H1 (cell line): ENCODE results near the gene ADAMTS9. TPM values are rescaled to one million over a fixed set of nuclear protein-coding genes. Genes with fewer than 3 reads are reported as not detected.

Experiments used
- CTCF ChIA-PET: fragments of 300-600 bp; sonication (Branson Sonifier 250); formaldehyde crosslinking; loops from one replicate; lab custom pipeline; 2021; ENCODE audit not compliant: partially characterized antibody; lab: Charles Lee
- POLR2A ChIA-PET: fragments of 300-600 bp; sonication (Branson Sonifier 250); formaldehyde crosslinking; loops from one replicate; lab custom pipeline; 2021; ENCODE audit warnings: inconsistent platforms; ENCODE audit not compliant: partially characterized antibody; lab: Charles Lee
- DNase-seq, 2 experiments: peaks; one replicate each; pipeline versions ENCODE4 v3.0.0 to v3.0.0-alpha.2; 2010 to 2022; ENCODE audit warnings: low spot score in 2 of 2, low read depth in 1 of 2, mixed read lengths in 1 of 2
- FAIRE-seq: peaks from 2 replicates; lab custom pipeline; 2011; peaks lifted over from hg19 to GRCh38; lab: Jason Lieb, UNC
- H2AFZ ChIP-seq: 2 replicates; pipeline ENCODE4 v1.8.1; 2012; ENCODE audit warnings: low read length, inconsistent platforms
- H2AK5ac ChIP-seq: 2 replicates; pipeline ENCODE4 v1.6.1; 2013; ENCODE audit warnings: low read depth, low read length
- H2BK120ac ChIP-seq: replicated peaks from 2 replicates; pipeline ENCODE3; 2013; ENCODE audit warnings: low read depth, low read length, inconsistent platforms
- H2BK12ac ChIP-seq: 2 replicates; pipeline ENCODE4 v1.6.1; 2013; ENCODE audit warnings: low read depth, low read length
- H2BK15ac ChIP-seq: 2 replicates; pipeline ENCODE4 v1.6.1; 2013; ENCODE audit warnings: low read length
- H2BK20ac ChIP-seq: 2 replicates; pipeline ENCODE4 v1.6.1; 2013; ENCODE audit warnings: low read length
- H2BK5ac ChIP-seq: 2 replicates; pipeline ENCODE4 v1.6.1; 2013; ENCODE audit warnings: low read depth, low read length
- H3K14ac ChIP-seq: 2 replicates; pipeline ENCODE4 v1.6.1; 2013; ENCODE audit warnings: inconsistent platforms; ENCODE audit not compliant: insufficient read length
- H3K18ac ChIP-seq: 2 replicates; pipeline ENCODE4 v1.6.1; 2013; ENCODE audit warnings: low read length; ENCODE audit errors: extremely low read depth
- H3K23ac ChIP-seq: 2 replicates; pipeline ENCODE4 v1.6.1; 2013; ENCODE audit warnings: inconsistent platforms; ENCODE audit not compliant: insufficient read length
- H3K23me2 ChIP-seq: 2 replicates; pipeline ENCODE4 v1.6.1; 2013; ENCODE audit warnings: low read depth, low read length
- H3K27ac ChIP-seq: 2 replicates; pipeline ENCODE4 v1.6.1; 2011; ENCODE audit warnings: low read depth, low read length, inconsistent platforms
- H3K27me3 ChIP-seq, 4 experiments: replicated peaks in 1 of 4; 1 replicate in 1 of 4; 2 replicates in 3 of 4; pipeline versions ENCODE4 v1.6.1 to v1.8.1; 2011 to 2013; ENCODE audit warnings: low read length in 3 of 4, mild to moderate bottlenecking in 3 of 4, inconsistent platforms in 2 of 4, mixed read lengths in 2 of 4, moderate library complexity in 1 of 4; ENCODE audit not compliant: control insufficient read depth in 3 of 4, insufficient read depth in 3 of 4; ENCODE audit errors: extremely low read depth in 1 of 4
- H3K36me3 ChIP-seq, 4 experiments: 2 replicates each; pipeline versions ENCODE4 v1.6.1 to v1.8.1; 2011 to 2013; ENCODE audit warnings: mild to moderate bottlenecking in 4 of 4, low read length in 3 of 4, moderate library complexity in 2 of 4, control low read depth in 1 of 4, inconsistent platforms in 1 of 4; ENCODE audit not compliant: insufficient read depth in 4 of 4, control insufficient read depth in 2 of 4
- H3K4ac ChIP-seq: replicated peaks from 2 replicates; pipeline ENCODE3; 2013; ENCODE audit warnings: low read length, low read depth, mixed read lengths, inconsistent platforms; ENCODE audit not compliant: insufficient read length
- H3K4me1 ChIP-seq, 4 experiments: replicated peaks in 1 of 4; 1 replicate in 1 of 4; 2 replicates in 3 of 4; pipeline versions ENCODE4 v1.6.1 to v1.8.1; 2011 to 2013; ENCODE audit warnings: low read length in 3 of 4, inconsistent platforms in 2 of 4, mixed read lengths in 1 of 4; ENCODE audit not compliant: insufficient read depth in 4 of 4, control insufficient read depth in 3 of 4
- H3K4me2 ChIP-seq, 2 experiments: 2 replicates each; pipeline versions ENCODE4 v1.6.1 to v1.8.1; 2011 to 2013; ENCODE audit warnings: low read depth in 2 of 2, low read length in 2 of 2, control low read depth in 1 of 2, inconsistent platforms in 1 of 2, mild to moderate bottlenecking in 1 of 2; ENCODE audit not compliant: insufficient read depth in 1 of 2
- H3K4me3 ChIP-seq, 4 experiments: fragments of 200-600, 300-600 bp in 1 of 4; sonication (generic), shearing (Covaris generic), sonication (Bioruptor Twin) in 1 of 4; 2 replicates each; pipeline versions ENCODE4 v1.5.1 to v1.8.1; 2011 to 2016; ENCODE audit warnings: low read length in 4 of 4, low read depth in 3 of 4, control low read depth in 2 of 4, inconsistent platforms in 2 of 4, mild to moderate bottlenecking in 2 of 4, mixed read lengths in 1 of 4, moderate library complexity in 1 of 4; ENCODE audit not compliant: insufficient read depth in 2 of 4; ENCODE audit errors: extremely low read depth in 1 of 4
- H3K56ac ChIP-seq: replicated peaks from 2 replicates; pipeline ENCODE3; 2013; ENCODE audit warnings: low read depth, mild to moderate bottlenecking, mixed read lengths, low read length, inconsistent platforms; ENCODE audit not compliant: insufficient read length
- H3K79me1 ChIP-seq: 2 replicates; pipeline ENCODE4 v1.6.1; 2013; ENCODE audit warnings: low read depth, low read length, control low read depth
- H3K79me2 ChIP-seq, 2 experiments: 2 replicates each; pipeline versions ENCODE4 v1.6.1 to v1.8.1; 2012 to 2013; ENCODE audit warnings: low read length in 2 of 2, mild to moderate bottlenecking in 2 of 2, inconsistent platforms in 1 of 2; ENCODE audit not compliant: insufficient read depth in 2 of 2, control insufficient read depth in 1 of 2
- H3K9ac ChIP-seq, 4 experiments: replicated peaks in 1 of 4; 1 replicate in 1 of 4; 2 replicates in 3 of 4; pipeline versions ENCODE4 v1.6.1 to v1.8.1; 2011 to 2013; ENCODE audit warnings: low read depth in 3 of 4, low read length in 3 of 4, control low read depth in 2 of 4, mild to moderate bottlenecking in 2 of 4, moderate library complexity in 2 of 4, inconsistent platforms in 1 of 4; ENCODE audit errors: extremely low read depth in 1 of 4
- H3K9me3 ChIP-seq, 2 experiments: 2 replicates each; pipeline versions ENCODE4 v1.6.1 to v1.8.1; 2012 to 2013; ENCODE audit warnings: mild to moderate bottlenecking in 2 of 2, moderate library complexity in 2 of 2, control low read depth in 1 of 2, inconsistent platforms in 1 of 2, low read depth in 1 of 2, low read length in 1 of 2, mixed read lengths in 1 of 2; ENCODE audit not compliant: insufficient read depth in 2 of 2
- H4K20me1 ChIP-seq, 2 experiments: replicated peaks in 1 of 2; 2 replicates each; pipeline versions ENCODE3 to v1.8.1; 2011 to 2013; ENCODE audit warnings: inconsistent platforms in 2 of 2, low read length in 2 of 2, mild to moderate bottlenecking in 1 of 2; ENCODE audit not compliant: insufficient read depth in 2 of 2, control insufficient read depth in 1 of 2
- H4K5ac ChIP-seq: 2 replicates; pipeline ENCODE4 v1.6.1; 2013; ENCODE audit warnings: low read length, low read depth, mixed read lengths, inconsistent platforms; ENCODE audit not compliant: insufficient read length
- H4K8ac ChIP-seq: 2 replicates; pipeline ENCODE4 v1.8.0; 2013; ENCODE audit warnings: mild to moderate bottlenecking, moderate library complexity, low read length, inconsistent platforms; ENCODE audit not compliant: insufficient read depth; ENCODE audit errors: extremely low read depth
- H4K91ac ChIP-seq: replicated peaks from 2 replicates; pipeline ENCODE3; 2013; ENCODE audit warnings: low read length, mixed read lengths, inconsistent platforms; ENCODE audit not compliant: insufficient read length
- CTCF ChIP-seq, 3 experiments: IDR thresholded peaks; 1 replicate in 2 of 3; 2 replicates in 1 of 3; pipeline versions ENCODE4 v1.5.1 to v1.6.1; 2011; ENCODE audit warnings: low read length in 3 of 3, mild to moderate bottlenecking in 3 of 3, inconsistent platforms in 2 of 3, low read depth in 1 of 3, moderate library complexity in 1 of 3; ENCODE audit not compliant: insufficient read depth in 1 of 3; ENCODE audit errors: control extremely low read depth in 1 of 3
- SRF ChIP-seq: IDR thresholded peaks from 2 replicates; pipeline ENCODE4 v1.6.1; 2011; ENCODE audit warnings: mild to moderate bottlenecking, low read depth, low read length, moderate library complexity
- TEAD4 ChIP-seq: IDR thresholded peaks from 2 replicates; pipeline ENCODE4 v1.6.1; 2012; ENCODE audit warnings: low read depth, low read length, inconsistent platforms, mixed read lengths
- WGBS, 2 experiments: shearing (Covaris generic) in 1 of 2; methylation state at CpG; one replicate each; pipeline versions ENCODE4 v1.1.6 to v1.1.7; 2013 to 2015; ENCODE audit warnings: low lambda C conversion rate in 2 of 2, mixed read lengths in 2 of 2, inconsistent platforms in 1 of 2, low coverage in 1 of 2, missing lambda C conversion rate in 1 of 2; ENCODE audit not compliant: insufficient replicate concordance in 2 of 2, insufficient coverage in 1 of 2, insufficient read length in 1 of 2; ENCODE audit errors: extremely low coverage in 1 of 2, missing lambda C conversion rate in 1 of 2; 5-methylcytosine and 5-hydroxymethylcytosine counted together
- polyA plus RNA-seq, 7 experiments: library from polyadenylated mRNA; depleted of rRNA in 3 of 7; stranded (reverse) in 5 of 7; unstranded in 2 of 7; fragments of >200 nt in 5 of 7; fragments of 200-250 nt in 2 of 7; gene quantifications; 1 replicate in 5 of 7; 2 replicates in 1 of 7; 4 replicates in 1 of 7; pipeline versions ENCODE4 v1.2.1 to v1.2.3, GENCODE V29; 2011 to 2013; ENCODE audit warnings: missing spikeins in 2 of 7, mixed read lengths in 2 of 7
- total RNA-seq: library from RNA; stranded (reverse); fragmentation: NEBNext Ultra II Directional; extraction: Animal tissue kit (Norgen Biotek cat#: 25700); gene quantifications from 2 replicates; pipeline ENCODE4 v1.2.1, GENCODE V29; 2021

The ADAMTS9 gene
- total and polyA plus RNA-seq, 2 of the 8 experiments (the other 6 are each of a cell fraction or from before 2014, with no cell fraction given): 0.20 to 0.41 TPM

- 68% methylated on average over 2 of the region's 2 CpGs; no CpG with 5 or more reads in 1 of the 2 experiments for WGBS, 2 experiments
- H3K79me1 ChIP-seq: no peaks in the 10 kb centered on the region
- H3K27ac ChIP-seq: no peak overlapping the region
- CTCF ChIA-PET: no interaction called here
- H2AK5ac ChIP-seq: no peak overlapping the region
- peak overlapping the region; percentile 60 for H3K4ac ChIP-seq
- H2BK12ac ChIP-seq: no peak overlapping the region
- no peak overlapping the region for H3K9ac ChIP-seq
- DNase-seq (no peak), FAIRE-seq (no peak)
- no peak overlapping the region for H4K8ac ChIP-seq
- H3K4me3 ChIP-seq: no peak overlapping the region
- H2BK20ac ChIP-seq: no peak overlapping the region
- H2BK5ac ChIP-seq: no peak overlapping the region
- H3K23me2 ChIP-seq: no peaks in the 10 kb centered on the region
- H4K20me1 ChIP-seq: no peaks in the 10 kb centered on the region
- H4K91ac ChIP-seq: no peak overlapping the region
- H3K23ac ChIP-seq: no peak overlapping the region
- no peak overlapping the region for H2BK15ac ChIP-seq
- H2AFZ ChIP-seq: no peak overlapping the region
- H2BK120ac ChIP-seq: no peak overlapping the region
- H3K4me2 ChIP-seq: no peak overlapping the region
- no peak overlapping the region for H3K18ac ChIP-seq
- no peak overlapping the region for H4K5ac ChIP-seq
- no peaks in the 10 kb centered on the region for H3K27me3 ChIP-seq
- H3K56ac ChIP-seq: no peak overlapping the region
- peaks cover 0 to 8% (median 6%) of the 10 kb centered on the region in 4 experiments; a peak in 3 of 7 replicates for H3K4me1 ChIP-seq
- H3K9me3 ChIP-seq: no peaks in the 10 kb centered on the region
- POLR2A ChIA-PET: no interaction called here
- TF ChIP-seq SRF (no peak), TEAD4 (peak; percentile 50; the same call in 1 of the 2 replicates), CTCF (IDR thresholded peaks at IDR 0.05; ENCODE audit: control extremely low read depth in 1 of 3, insufficient read depth in 1 of 3, low read depth in 1 of 3, low read length in 3 of 3) (peak in 1 of 3 experiments; percentile 8; a peak in 1 of 4 replicates)
- no peaks in the 10 kb centered on the region for H3K79me2 ChIP-seq
- no peaks in the 10 kb centered on the region for H3K36me3 ChIP-seq
- no peak overlapping the region for H3K14ac ChIP-seq
These were observed 36.0 kb downstream of the ADAMTS9 start for GRCh38 chr3:64651741-64652241.
